Naive thymus-derived CD4-positive, alpha-beta T cell (primary cell): ENCODE data around the gene LRRC31. TPM values are rescaled to one million over a fixed set of nuclear protein-coding genes. Genes with fewer than 3 reads are reported as not detected.

Source experiments
- ATAC-seq: fragments of 150-1000 bp; cut with Tn5 transposase; 2 replicates; pipeline ENCODE4 v1.10.0; 2021; ENCODE audit warnings: mild to moderate bottlenecking, moderate library complexity
- CTCF ChIA-PET: fragments of 350-600 bp; sonication (Branson Sonifier 250); formaldehyde crosslinking; loops from one replicate; lab custom pipeline; 2021; ENCODE audit warnings: antibody characterized with exemption; lab: Charles Lee
- POLR2A ChIA-PET: fragments of 350-600 bp; sonication (Branson Sonifier 250); formaldehyde crosslinking; loops from one replicate; lab custom pipeline; 2021; ENCODE audit warnings: antibody characterized with exemption, inconsistent platforms; lab: Charles Lee
- DNase-seq, 9 donors: peaks; one replicate each; pipeline versions ENCODE4 v3.0.0 to v3.0.0-alpha.2; 2020 to 2022; ENCODE audit warnings: mixed read lengths in 1 of 9
- H3K27ac ChIP-seq: one replicate; pipeline ENCODE4 v1.7.0; 2013; ENCODE audit warnings: mild to moderate bottlenecking, low read depth, low read length, moderate library complexity
- H3K27me3 ChIP-seq, 2 donors: one replicate each; pipeline ENCODE4 v1.7.0; 2013; ENCODE audit warnings: low read length in 2 of 2, mild to moderate bottlenecking in 2 of 2, moderate library complexity in 2 of 2; ENCODE audit not compliant: control insufficient read depth in 2 of 2, insufficient read depth in 2 of 2
- H3K36me3 ChIP-seq, 3 experiments: 1 replicate in 2 of 3; 2 replicates in 1 of 3; pipeline ENCODE4 v1.7.0; 2013; ENCODE audit warnings: low read length in 3 of 3, mild to moderate bottlenecking in 3 of 3, moderate library complexity in 1 of 3; ENCODE audit not compliant: insufficient read depth in 3 of 3, control insufficient read depth in 2 of 3
- H3K4me1 ChIP-seq, 2 donors: one replicate each; pipeline ENCODE4 v1.7.0; 2013; ENCODE audit warnings: low read length in 2 of 2, mild to moderate bottlenecking in 2 of 2, moderate library complexity in 1 of 2; ENCODE audit not compliant: control insufficient read depth in 2 of 2, insufficient read depth in 2 of 2
- H3K4me3 ChIP-seq: 2 replicates; pipeline ENCODE4 v1.7.0; 2013; ENCODE audit warnings: mild to moderate bottlenecking, low read length
- H3K9me3 ChIP-seq, 3 experiments: 1 replicate in 2 of 3; 2 replicates in 1 of 3; pipeline ENCODE4 v1.7.0; 2013; ENCODE audit warnings: low read length in 3 of 3; ENCODE audit not compliant: control insufficient read depth in 2 of 3
- H3K27ac Mint-ChIP-seq, 9 donors: one replicate each; pipeline ENCODE4 v1.8.0; 2020 to 2022; ENCODE audit warnings: mixed read lengths in 9 of 9, mild to moderate bottlenecking in 8 of 9, moderate library complexity in 5 of 9, inconsistent platforms in 2 of 9
- H3K27me3 Mint-ChIP-seq, 5 donors: one replicate each; pipeline ENCODE4 v1.8.0; 2021 to 2022; ENCODE audit warnings: mixed read lengths in 5 of 5, mild to moderate bottlenecking in 1 of 5
- H3K36me3 Mint-ChIP-seq, 5 donors: one replicate each; pipeline ENCODE4 v1.8.0; 2020 to 2022; ENCODE audit warnings: mixed read lengths in 5 of 5, mild to moderate bottlenecking in 3 of 5, inconsistent platforms in 1 of 5
- H3K4me1 Mint-ChIP-seq, 7 donors: one replicate each; pipeline ENCODE4 v1.8.0; 2020 to 2022; ENCODE audit warnings: mixed read lengths in 7 of 7, mild to moderate bottlenecking in 3 of 7, inconsistent platforms in 1 of 7
- H3K4me3 Mint-ChIP-seq, 10 donors: one replicate each; pipeline ENCODE4 v1.8.0; 2020 to 2022; ENCODE audit warnings: mild to moderate bottlenecking in 10 of 10, mixed read lengths in 10 of 10, moderate library complexity in 6 of 10, inconsistent platforms in 2 of 10
- H3K9me3 Mint-ChIP-seq, 11 donors: one replicate each; pipeline ENCODE4 v1.8.0; 2020 to 2022; ENCODE audit warnings: mixed read lengths in 11 of 11, mild to moderate bottlenecking in 4 of 11, inconsistent platforms in 1 of 11, moderate library complexity in 1 of 11
- intact Hi-C, 2 donors: fragments of 100-400 bp; cut with micrococcal nuclease; formaldehyde crosslinking; loops; one replicate each; pipeline ENCODE4 v1.15.1; 2023
- polyA plus RNA-seq, 2 donors: library from polyadenylated mRNA; unstranded; fragments of 300-500 nt; fragmentation: Illumina TruSeq; gene quantifications; one replicate each; pipeline ENCODE4 v1.2.3, GENCODE V29; 2021
- total RNA-seq, 6 experiments: library from RNA in 5 of 6; stranded (reverse) in 5 of 6; gene quantifications; 1 replicate in 5 of 6; 2 replicates in 1 of 6; pipeline ENCODE4 v1.2.3 and lab custom pipeline; 2021 to 2026

The LRRC31 gene
- total and polyA plus RNA-seq, 7 experiments from 2014 or later, result not detected

DNA sequence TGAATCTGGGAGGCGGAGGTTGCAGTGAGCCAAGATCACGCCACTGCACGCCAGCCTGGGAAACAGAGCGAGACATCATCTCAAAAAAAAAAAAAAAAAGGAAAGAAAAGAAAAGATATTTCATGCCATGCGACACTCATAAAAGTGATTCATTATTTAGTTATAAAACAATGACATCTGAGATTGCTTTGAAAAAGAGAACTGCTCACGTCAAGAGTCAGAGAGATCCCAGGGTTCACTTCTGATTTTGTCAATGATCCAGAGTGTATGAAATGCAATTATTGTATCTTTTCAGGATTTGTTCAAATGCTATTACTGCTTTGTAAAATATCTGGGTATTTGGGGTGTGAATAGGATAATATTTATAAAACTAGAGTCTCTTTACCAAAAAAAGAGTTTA lies 35.7 kb upstream of the LRRC31 start:
- no peak for ATAC-seq
- H3K4me1 Mint-ChIP-seq, result no peaks in the 10 kb centered on the region

GRCh38 chr3:169901453-169901852 lies 31.7 kb upstream of the LRRC31 start:
- no peak overlapping the region for H3K27ac Mint-ChIP-seq
- ATAC-seq (no peak), DNase-seq (no peak)
- Histone ChIP-seq H3K9me3 (peaks cover 0 to 4% (median 0%) of the 10 kb centered on the region in 3 experiments), H3K4me3 (no peak overlapping the region), H3K36me3 (no peaks in the 10 kb centered on the region), H3K27me3 (no peaks in the 10 kb centered on the region), H3K27ac (no peak overlapping the region), H3K4me1 (no peaks in the 10 kb centered on the region)
- H3K4me1 Mint-ChIP-seq, result no peaks in the 10 kb centered on the region
- H3K9me3 Mint-ChIP-seq, result peaks cover 4 to 41% (median 15%) of the 10 kb centered on the region in 11 donors
- peaks cover 0 to 10% (median 0%) of the 10 kb centered on the region in 5 donors for H3K27me3 Mint-ChIP-seq
- no peak overlapping the region for H3K4me3 Mint-ChIP-seq
- ChIA-PET CTCF (no interaction called here), POLR2A (interaction anchor here (0.8 to 1.0 kb wide), 2 partner anchors 65 to 66 kb away, joined by 3 to 4 read pairs; partner anchors contain the start of gene SEC62)
- intact Hi-C loops, result no loop called here
- H3K36me3 Mint-ChIP-seq, result peaks cover 3 to 12% (median 8%) of the 10 kb centered on the region in 5 donors

More for the DNA sequence above, 35.7 kb upstream of the LRRC31 start:
- Mint-ChIP-seq H3K27me3 (peaks cover 0 to 10% (median 0%) of the 10 kb centered on the region in 5 donors), H3K9me3 (peaks cover 4 to 28% (median 10%) of the 10 kb centered on the region in 11 donors), H3K27ac (no peak overlapping the region), H3K4me3 (no peak overlapping the region), H3K36me3 (peaks cover 3 to 11% (median 7%) of the 10 kb centered on the region in 5 donors)
- Histone ChIP-seq H3K4me3 (no peak overlapping the region), H3K9me3 (peaks cover 0 to 4% (median 0%) of the 10 kb centered on the region in 3 experiments), H3K36me3 (no peaks in the 10 kb centered on the region), H3K27me3 (no peaks in the 10 kb centered on the region), H3K4me1 (no peaks in the 10 kb centered on the region), H3K27ac (no peak overlapping the region)
- intact Hi-C loops, result no loop called here
- CTCF ChIA-PET, result no interaction called here
- DNase-seq, result no peak
- POLR2A ChIA-PET, result no interaction called here

GRCh38 chr3:169897284-169897683 lies 27.5 kb upstream of the LRRC31 start:
- POLR2A ChIA-PET, result no interaction called here
- DNase-seq, result no peak
- H3K27ac Mint-ChIP-seq, result no peak overlapping the region

DNA sequence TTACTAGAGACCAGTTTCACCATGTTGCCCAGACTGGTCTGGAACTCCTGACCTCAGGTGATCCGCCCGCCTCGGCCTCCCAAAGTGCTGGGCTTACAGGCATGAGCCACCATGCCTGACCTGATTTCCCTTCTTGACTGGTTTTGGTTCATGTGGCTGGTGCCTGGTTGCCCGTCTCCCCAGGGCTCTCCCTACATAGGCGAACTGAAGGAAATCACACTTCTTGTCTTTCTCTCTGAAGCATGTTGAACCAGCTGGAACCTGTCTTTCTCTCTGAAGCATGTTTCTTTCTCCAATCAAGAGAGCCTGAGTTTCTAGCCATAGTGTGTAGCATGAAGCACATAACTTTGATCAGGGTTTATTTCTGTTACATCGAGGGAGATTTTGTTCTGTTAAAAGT lies 25.3 kb upstream of the LRRC31 start:
- no peaks in the 10 kb centered on the region for H3K9me3 ChIP-seq
- no peaks in the 10 kb centered on the region for H3K36me3 ChIP-seq
- Mint-ChIP-seq H3K4me3 (no peak overlapping the region), H3K27ac (no peak overlapping the region), H3K27me3 (no peaks in the 10 kb centered on the region), H3K9me3 (peaks cover 0 to 10% (median 3%) of the 10 kb centered on the region in 11 donors), H3K36me3 (peaks cover 0 to 3% (median 0%) of the 10 kb centered on the region in 5 donors), H3K4me1 (peaks cover 0 to 3% (median 0%) of the 10 kb centered on the region in 7 donors)
- no peaks in the 10 kb centered on the region for H3K27me3 ChIP-seq
- POLR2A ChIA-PET, result no interaction called here
- CTCF ChIA-PET, result no interaction called here
- no peaks in the 10 kb centered on the region for H3K4me1 ChIP-seq
- DNase-seq (no peak), ATAC-seq (no peak)
- no peak overlapping the region for H3K4me3 ChIP-seq
- no peak overlapping the region for H3K27ac ChIP-seq
- intact Hi-C loops, result no loop called here

More at GRCh38 chr3:169897284-169897683, 27.5 kb upstream of the LRRC31 start:
- intact Hi-C loops, result no loop called here
- no peak for ATAC-seq
- H3K27me3 Mint-ChIP-seq, result peaks cover 0 to 2% (median 0%) of the 10 kb centered on the region in 5 donors
- peaks cover 0 to 3% (median 0%) of the 10 kb centered on the region in 7 donors for H3K4me1 Mint-ChIP-seq
- Histone ChIP-seq H3K4me3 (no peak overlapping the region), H3K4me1 (no peaks in the 10 kb centered on the region), H3K9me3 (peaks cover 0 to 4% (median 0%) of the 10 kb centered on the region in 3 experiments), H3K36me3 (no peaks in the 10 kb centered on the region), H3K27ac (no peak overlapping the region), H3K27me3 (no peaks in the 10 kb centered on the region)
- no peak overlapping the region for H3K4me3 Mint-ChIP-seq
- CTCF ChIA-PET, result no interaction called here
- H3K36me3 Mint-ChIP-seq, result peaks cover 3 to 8% (median 7%) of the 10 kb centered on the region in 5 donors
- peaks cover 4 to 32% (median 15%) of the 10 kb centered on the region in 11 donors for H3K9me3 Mint-ChIP-seq

DNA sequence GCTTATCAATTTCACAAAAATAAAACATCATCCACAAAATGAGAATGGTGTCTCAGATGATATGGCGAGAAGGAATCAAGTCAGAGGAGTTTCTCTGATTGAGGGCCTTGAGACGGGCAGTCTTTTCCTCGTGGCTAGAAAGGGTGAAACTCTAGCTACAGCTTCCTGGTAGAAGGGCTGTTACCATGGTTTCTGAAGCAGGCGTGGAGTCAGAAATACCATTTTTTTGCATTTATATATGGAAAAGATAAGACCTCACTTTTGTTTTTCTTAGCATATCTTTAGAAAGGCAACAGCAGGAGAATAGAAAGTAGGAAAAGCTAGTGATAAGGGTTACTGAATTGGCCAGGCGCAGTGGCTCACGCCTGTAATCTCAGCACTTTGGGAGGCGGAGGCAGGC lies 24.4 kb upstream of the LRRC31 start:
- H3K9me3 Mint-ChIP-seq, result peaks cover 0 to under 1% (median 0%) of the 10 kb centered on the region in 11 donors
- H3K27ac Mint-ChIP-seq, result no peak overlapping the region
- CTCF ChIA-PET, result no interaction called here
- H3K27me3 Mint-ChIP-seq, result no peaks in the 10 kb centered on the region
- H3K36me3 Mint-ChIP-seq, result no peaks in the 10 kb centered on the region
- Histone ChIP-seq H3K36me3 (no peaks in the 10 kb centered on the region), H3K27ac (no peak overlapping the region), H3K27me3 (no peaks in the 10 kb centered on the region), H3K9me3 (no peaks in the 10 kb centered on the region), H3K4me1 (no peaks in the 10 kb centered on the region), H3K4me3 (no peak overlapping the region)
- no peak for DNase-seq
- no peak overlapping the region for H3K4me3 Mint-ChIP-seq
- POLR2A ChIA-PET, result interaction anchor here (0.6 to 0.7 kb wide), 2 partner anchors 9 to 17 kb away, joined by 3 to 4 read pairs; no protein-coding TSS in a partner anchor
- intact Hi-C loops, result no loop called here
- H3K4me1 Mint-ChIP-seq, result peaks cover 0 to 3% (median 0%) of the 10 kb centered on the region in 7 donors
- no peak for ATAC-seq

GRCh38 chr3:169891886-169892285 lies 22.2 kb upstream of the LRRC31 start:
- intact Hi-C loops, result no loop called here
- Mint-ChIP-seq H3K27ac (no peak overlapping the region), H3K36me3 (no peaks in the 10 kb centered on the region), H3K27me3 (no peaks in the 10 kb centered on the region), H3K4me1 (peaks cover 0 to 3% (median 0%) of the 10 kb centered on the region in 7 donors), H3K4me3 (no peak overlapping the region), H3K9me3 (no peaks in the 10 kb centered on the region)
- Histone ChIP-seq H3K36me3 (no peaks in the 10 kb centered on the region), H3K27me3 (no peaks in the 10 kb centered on the region), H3K9me3 (no peaks in the 10 kb centered on the region), H3K4me1 (no peaks in the 10 kb centered on the region), H3K27ac (no peak overlapping the region), H3K4me3 (no peak overlapping the region)
- CTCF ChIA-PET, result no interaction called here
- DNase-seq (no peak), ATAC-seq (no peak)
- POLR2A ChIA-PET, result no interaction called here

DNA sequence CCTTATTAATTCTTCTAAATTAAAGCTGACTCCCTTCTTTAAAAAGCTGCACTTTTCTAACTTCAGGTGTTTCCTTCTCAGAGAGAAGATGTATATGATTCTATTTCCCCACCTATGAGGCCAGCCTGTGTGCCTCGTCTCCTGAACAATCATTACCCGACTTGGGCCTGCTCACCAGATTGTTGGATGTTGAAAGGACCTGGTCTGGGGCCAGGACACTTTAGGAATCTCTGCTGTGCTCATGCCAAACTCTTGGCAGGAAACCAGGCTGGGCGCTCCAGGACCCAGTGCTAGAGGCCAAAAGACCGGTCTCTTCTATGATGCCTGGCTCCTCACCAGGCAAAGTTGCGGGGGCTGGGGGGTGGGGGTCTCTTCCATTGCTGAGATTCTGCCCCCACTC lies 16.9 kb upstream of the LRRC31 start:
- POLR2A ChIA-PET, result interaction anchor here (1.0 kb wide), 1 partner anchor 80 kb away, joined by 4 read pairs; the partner anchor contains the start of gene SEC62
- H3K27me3 Mint-ChIP-seq, result no peaks in the 10 kb centered on the region
- H3K27ac Mint-ChIP-seq, result peak overlapping the region in 2 of 9 donors; percentile 26 to 60

More for the DNA sequence above, 16.9 kb upstream of the LRRC31 start:
- Histone ChIP-seq H3K4me1 (no peaks in the 10 kb centered on the region), H3K27ac (no peak overlapping the region), H3K36me3 (no peaks in the 10 kb centered on the region), H3K4me3 (no peak overlapping the region), H3K9me3 (no peaks in the 10 kb centered on the region), H3K27me3 (no peaks in the 10 kb centered on the region)
- CTCF ChIA-PET, result interaction anchor here (0.5 to 0.7 kb wide), 4 partner anchors 11 to 1599 kb away, joined by 3 read pairs; no protein-coding TSS in a partner anchor
- no peak for DNase-seq
- H3K36me3 Mint-ChIP-seq, result no peaks in the 10 kb centered on the region
- no peak overlapping the region for H3K4me3 Mint-ChIP-seq
- no peak for ATAC-seq
- intact Hi-C loops, result no loop called here
- H3K4me1 Mint-ChIP-seq, result peaks cover 0 to 11% (median 0%) of the 10 kb centered on the region in 7 donors
- peaks cover 0 to 1% (median 0%) of the 10 kb centered on the region in 11 donors for H3K9me3 Mint-ChIP-seq
